K562 (cell line): Measurements from ENCODE around the gene LRRC27.

ENCODE experiments used
- FOXK1 ChIP-seq: sonication (generic); formaldehyde crosslinking; IDR thresholded peaks from 2 replicates; pipeline ENCODE4 v1.8.0; 2022; ENCODE audit warnings: missing genetic modification reagents, mild to moderate bottlenecking, borderline replicate concordance
- GATAD2A ChIP-seq: fragments of 450-650 bp; IDR thresholded peaks from 2 replicates; pipeline ENCODE4 v1.6.1; 2017
- KAT8 ChIP-seq: fragments of 450-650 bp; IDR thresholded peaks from 2 replicates; pipeline ENCODE4 v1.6.1; 2016; ENCODE audit warnings: low read depth, mild to moderate bottlenecking
- NCOR1 ChIP-seq: fragments of 450-650 bp; IDR thresholded peaks from 2 replicates; pipeline ENCODE4 v1.6.1; 2016; ENCODE audit warnings: mild to moderate bottlenecking, moderate library complexity
- POLR2AphosphoS5 ChIP-seq: IDR thresholded peaks from 2 replicates; pipeline ENCODE4 v1.6.1; 2011; ENCODE audit warnings: mild to moderate bottlenecking, low read depth, low read length, moderate library complexity; ENCODE audit not compliant: control insufficient read depth, insufficient read depth
- TARDBP ChIP-seq: fragments of 450-650 bp; IDR thresholded peaks from 2 replicates; pipeline ENCODE4 v1.6.1; 2016
- ZBTB8A ChIP-seq: fragments of 450-650 bp; IDR thresholded peaks from 2 replicates; pipeline ENCODE4 v1.6.1; 2018; ENCODE audit warnings: mild to moderate bottlenecking, moderate library complexity; ENCODE audit not compliant: partially characterized antibody
- ZC3H4 ChIP-seq: sonication (generic); formaldehyde crosslinking; IDR thresholded peaks from 2 replicates; pipeline ENCODE4 v1.9.0; 2021; ENCODE audit warnings: missing genetic modification reagents, borderline replicate concordance
- ZNF644 ChIP-seq: fragments of 200-800 bp; sonication (Bioruptor generic); IDR thresholded peaks from 2 replicates; pipeline ENCODE4 v1.6.1; 2016; ENCODE audit warnings: low read depth, missing genetic modification characterization, missing compliant biosample characterization
- TF ChIP-seq, protein P1 (sequence below): conservative IDR thresholded peaks from 2 replicates; pipeline ENCODE4 v1.6.1; 2011; ENCODE audit warnings: low read depth, mild to moderate bottlenecking, low read length; ENCODE audit not compliant: control insufficient read depth
- TF ChIP-seq, protein P2 (sequence below): IDR thresholded peaks from 2 replicates; pipeline ENCODE4 v1.6.1; 2011; ENCODE audit not compliant: insufficient read length; ENCODE audit errors: extremely low read depth
- TF ChIP-seq, protein P3 (sequence below): sonication (generic); formaldehyde crosslinking; IDR thresholded peaks from 2 replicates; pipeline ENCODE4 v1.8.0; 2022; ENCODE audit warnings: missing genetic modification reagents, mild to moderate bottlenecking, borderline replicate concordance

DNA sequence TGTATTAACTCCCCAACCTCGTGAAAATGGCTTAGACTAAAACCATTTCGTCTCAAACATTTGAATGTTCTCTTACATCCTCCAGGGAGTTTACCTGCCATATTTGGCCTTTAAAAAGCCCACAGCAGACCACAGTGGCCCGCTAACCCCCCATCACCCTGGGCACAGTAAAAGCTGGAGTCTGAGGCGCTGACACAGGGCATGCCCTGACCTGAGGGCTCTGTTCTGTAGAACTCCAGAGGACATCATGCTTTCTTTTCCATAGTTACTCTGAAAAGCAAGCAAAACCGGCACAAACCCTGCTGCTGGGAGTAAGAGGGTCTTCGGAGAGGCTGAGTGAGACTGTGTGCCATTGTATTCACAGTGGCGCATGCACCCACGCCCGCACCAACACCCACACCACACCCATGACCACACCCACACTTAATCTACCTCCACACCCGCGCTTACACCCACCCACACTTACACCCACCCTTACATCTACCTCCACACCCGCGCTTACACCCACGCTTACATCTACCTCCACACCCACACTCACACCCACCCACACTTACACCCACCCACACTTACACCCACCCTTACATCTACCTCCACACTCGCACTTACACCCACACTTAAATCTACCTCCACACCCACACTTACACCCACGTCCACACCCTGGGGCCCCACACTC, 32.1 kb downstream of the LRRC27 start:
- TF ChIP-seq TARDBP (no peak), ZC3H4 (CRISPR knock-in tag) (no peak), FOXK1 (CRISPR knock-in tag) (no peak), ZBTB8A (no peak), GATAD2A (no peak), KAT8 (no peak), NCOR1 (no peak), ZNF644 (no peak), POLR2AphosphoS5 (no peak)
- TF ChIP-seq, protein P1, sequence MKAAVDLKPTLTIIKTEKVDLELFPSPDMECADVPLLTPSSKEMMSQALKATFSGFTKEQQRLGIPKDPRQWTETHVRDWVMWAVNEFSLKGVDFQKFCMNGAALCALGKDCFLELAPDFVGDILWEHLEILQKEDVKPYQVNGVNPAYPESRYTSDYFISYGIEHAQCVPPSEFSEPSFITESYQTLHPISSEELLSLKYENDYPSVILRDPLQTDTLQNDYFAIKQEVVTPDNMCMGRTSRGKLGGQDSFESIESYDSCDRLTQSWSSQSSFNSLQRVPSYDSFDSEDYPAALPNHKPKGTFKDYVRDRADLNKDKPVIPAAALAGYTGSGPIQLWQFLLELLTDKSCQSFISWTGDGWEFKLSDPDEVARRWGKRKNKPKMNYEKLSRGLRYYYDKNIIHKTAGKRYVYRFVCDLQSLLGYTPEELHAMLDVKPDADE = no peak
- TF ChIP-seq, protein P2, sequence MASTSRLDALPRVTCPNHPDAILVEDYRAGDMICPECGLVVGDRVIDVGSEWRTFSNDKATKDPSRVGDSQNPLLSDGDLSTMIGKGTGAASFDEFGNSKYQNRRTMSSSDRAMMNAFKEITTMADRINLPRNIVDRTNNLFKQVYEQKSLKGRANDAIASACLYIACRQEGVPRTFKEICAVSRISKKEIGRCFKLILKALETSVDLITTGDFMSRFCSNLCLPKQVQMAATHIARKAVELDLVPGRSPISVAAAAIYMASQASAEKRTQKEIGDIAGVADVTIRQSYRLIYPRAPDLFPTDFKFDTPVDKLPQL = no peak
- TF ChIP-seq, protein P3, sequence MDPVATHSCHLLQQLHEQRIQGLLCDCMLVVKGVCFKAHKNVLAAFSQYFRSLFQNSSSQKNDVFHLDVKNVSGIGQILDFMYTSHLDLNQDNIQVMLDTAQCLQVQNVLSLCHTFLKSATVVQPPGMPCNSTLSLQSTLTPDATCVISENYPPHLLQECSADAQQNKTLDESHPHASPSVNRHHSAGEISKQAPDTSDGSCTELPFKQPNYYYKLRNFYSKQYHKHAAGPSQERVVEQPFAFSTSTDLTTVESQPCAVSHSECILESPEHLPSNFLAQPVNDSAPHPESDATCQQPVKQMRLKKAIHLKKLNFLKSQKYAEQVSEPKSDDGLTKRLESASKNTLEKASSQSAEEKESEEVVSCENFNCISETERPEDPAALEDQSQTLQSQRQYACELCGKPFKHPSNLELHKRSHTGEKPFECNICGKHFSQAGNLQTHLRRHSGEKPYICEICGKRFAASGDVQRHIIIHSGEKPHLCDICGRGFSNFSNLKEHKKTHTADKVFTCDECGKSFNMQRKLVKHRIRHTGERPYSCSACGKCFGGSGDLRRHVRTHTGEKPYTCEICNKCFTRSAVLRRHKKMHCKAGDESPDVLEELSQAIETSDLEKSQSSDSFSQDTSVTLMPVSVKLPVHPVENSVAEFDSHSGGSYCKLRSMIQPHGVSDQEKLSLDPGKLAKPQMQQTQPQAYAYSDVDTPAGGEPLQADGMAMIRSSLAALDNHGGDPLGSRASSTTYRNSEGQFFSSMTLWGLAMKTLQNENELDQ (CRISPR knock-in tag) = no peak
